Fibroblast of the conjunctiva (primary cell): Measurements from ENCODE around the gene ETS1.

Experiments used
- DNase-seq: peaks from one replicate; pipeline ENCODE4 v3.0.0-alpha.2; 2010; ENCODE audit warnings: low read depth

The ETS1 gene

GRCh38 chr11:128587415-128587814 is at the start of gene ETS1:
Gene ETS1, minus strand, starts transcription at chr11:128587558. Its CDS starts 14,428 bp downstream, at chr11:128573130.
- no peak for DNase-seq

- DNase-seq, result no peak
Measured at GRCh38 chr11:128634395-128634794, 47.0 kb upstream of the ETS1 start.

- DNase-seq, result no peak
Measured at GRCh38 chr11:128633384-128633965, 46.1 kb upstream of the ETS1 start.

- peak; percentile 43 for DNase-seq
Measured at GRCh38 chr11:128632141-128632791, 44.9 kb upstream of the ETS1 start.

GRCh38 chr11:128630367-128631230 is 43.2 kb upstream of the ETS1 start:
- DNase-seq, result peak; percentile 79

GRCh38 chr11:128629516-128630106 is 42.3 kb upstream of the ETS1 start:
- no peak for DNase-seq

- no peak for DNase-seq
Measured at GRCh38 chr11:128628686-128629085, 41.3 kb upstream of the ETS1 start.

- DNase-seq, result no peak
Measured at GRCh38 chr11:128628325-128628673, 40.9 kb upstream of the ETS1 start.

GRCh38 chr11:128627666-128628324 is 40.4 kb upstream of the ETS1 start:
- DNase-seq, result no peak

GRCh38 chr11:128626913-128627665 is 39.7 kb upstream of the ETS1 start:
- DNase-seq, result no peak

GRCh38 chr11:128625746-128626145 is 38.4 kb upstream of the ETS1 start:
- DNase-seq, result no peak

- no peak for DNase-seq
Measured at GRCh38 chr11:128625326-128625725, 38.0 kb upstream of the ETS1 start.

GRCh38 chr11:128624269-128625175 is 37.2 kb upstream of the ETS1 start:
- DNase-seq, result no peak

- DNase-seq, result no peak
Measured at GRCh38 chr11:128623091-128623490, 35.7 kb upstream of the ETS1 start.

GRCh38 chr11:128621601-128622501 is 34.5 kb upstream of the ETS1 start:
- peak; percentile 75 for DNase-seq

- DNase-seq, result no peak
Measured at GRCh38 chr11:128620309-128621100, 33.1 kb upstream of the ETS1 start.

GRCh38 chr11:128619540-128620308 is 32.4 kb upstream of the ETS1 start:
- DNase-seq, result no peak

GRCh38 chr11:128619007-128619406 is 31.6 kb upstream of the ETS1 start:
- no peak for DNase-seq
